GM18873 (cell line): ENCODE results near the gene MARCHF3.

ENCODE experiments used
- ATAC-seq: cut with Tn5 transposase; IDR thresholded peaks from one replicate; pipeline ENCODE4 v1.9.1; 2021; ENCODE audit warnings: mild to moderate bottlenecking, moderate library complexity, moderate number of reproducible peaks; ENCODE audit not compliant: unreplicated experiment, low FRiP score

The MARCHF3 gene

GRCh38 chr5:126829098-126829497, 201.3 kb downstream of the MARCHF3 start:
- ATAC-seq = no peak

DNA sequence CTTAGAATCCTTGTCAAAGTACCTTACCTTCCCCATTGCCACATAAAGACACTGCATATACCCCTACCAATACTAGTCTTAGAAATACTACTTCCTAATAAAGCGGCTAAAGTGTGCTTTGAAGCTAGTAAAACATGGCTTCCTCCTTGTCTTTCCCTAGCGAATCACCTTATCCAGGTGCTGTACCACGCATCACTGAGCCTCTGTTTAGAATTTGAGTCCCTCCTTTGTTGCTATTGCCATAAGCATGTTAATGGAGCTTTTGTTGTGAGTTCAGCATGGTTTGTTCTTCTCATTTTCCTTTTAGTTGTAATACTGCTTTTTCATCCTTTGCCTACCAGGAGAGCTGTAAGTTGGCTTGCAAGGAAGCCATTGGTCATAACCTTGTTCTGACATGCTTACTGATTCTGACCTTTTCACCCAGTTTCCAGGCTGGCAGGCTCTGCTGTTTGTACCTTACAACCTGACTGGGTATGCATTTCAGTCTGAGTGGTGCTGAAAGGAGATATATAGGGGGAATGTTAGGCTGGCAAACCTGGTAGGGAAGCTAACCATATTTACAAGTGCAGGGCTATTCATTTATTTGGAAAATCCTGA, 203.6 kb downstream of the MARCHF3 start:
- ATAC-seq = no peak

- no peak for ATAC-seq
These were observed 211.1 kb downstream of the MARCHF3 start for GRCh38 chr5:126819253-126819652.

DNA sequence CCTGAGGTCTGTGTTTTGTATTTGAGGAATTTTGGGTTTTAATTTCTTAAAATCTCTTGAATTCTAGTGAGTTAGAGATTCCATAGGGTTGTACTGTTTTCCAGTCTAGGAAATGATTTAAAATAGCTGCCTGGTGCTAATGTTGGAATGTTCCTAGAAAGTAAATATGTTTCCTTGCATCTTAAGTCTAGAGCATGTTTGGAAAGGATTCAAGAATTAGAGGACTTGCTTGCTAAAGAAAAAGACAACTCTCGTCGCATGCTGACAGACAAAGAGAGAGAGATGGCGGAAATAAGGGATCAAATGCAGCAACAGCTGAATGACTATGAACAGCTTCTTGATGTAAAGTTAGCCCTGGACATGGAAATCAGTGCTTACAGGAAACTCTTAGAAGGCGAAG, 211.6 kb downstream of the MARCHF3 start:
- ATAC-seq = no peak
